Liver (tissue), 9 donors: ENCODE results near the gene ARHGEF10L. TPM values are rescaled to one million over a fixed set of nuclear protein-coding genes. Genes with fewer than 3 reads are reported as not detected.

Source experiments
- DNase-seq: peaks from one replicate; pipeline ENCODE4 v3.0.0-alpha.2; 2017; ENCODE audit warnings: low spot score
- H3K27ac ChIP-seq, 2 donors: one replicate each; pipeline ENCODE4 v1.7.0; 2013; ENCODE audit warnings: inconsistent platforms in 2 of 2, low read length in 2 of 2, control low read depth in 1 of 2, low read depth in 1 of 2, mild to moderate bottlenecking in 1 of 2
- H3K27me3 ChIP-seq, 4 donors: one replicate each; pipeline versions ENCODE4 v1.6.1 to v1.7.0; 2013; ENCODE audit warnings: low read length in 3 of 4, inconsistent platforms in 1 of 4, mild to moderate bottlenecking in 1 of 4, moderate library complexity in 1 of 4; ENCODE audit not compliant: control insufficient read depth in 4 of 4, insufficient read depth in 4 of 4
- H3K36me3 ChIP-seq, 4 donors: one replicate each; pipeline versions ENCODE4 v1.6.1 to v1.7.0; 2013; ENCODE audit warnings: low read length in 3 of 4, mild to moderate bottlenecking in 3 of 4, low read depth in 1 of 4, moderate library complexity in 1 of 4; ENCODE audit not compliant: control insufficient read depth in 4 of 4, insufficient read depth in 3 of 4
- H3K4me1 ChIP-seq, 4 donors: one replicate each; pipeline versions ENCODE4 v1.6.1 to v1.7.0; 2013; ENCODE audit warnings: low read length in 3 of 4, mild to moderate bottlenecking in 3 of 4, moderate library complexity in 1 of 4; ENCODE audit not compliant: control insufficient read depth in 4 of 4, insufficient read depth in 4 of 4
- H3K4me3 ChIP-seq, 3 donors: one replicate each; pipeline versions ENCODE4 v1.6.1 to v1.7.0; 2013; ENCODE audit warnings: low read length in 3 of 3, control low read depth in 1 of 3, low read depth in 1 of 3, mild to moderate bottlenecking in 1 of 3
- H3K9ac ChIP-seq, 2 donors: one replicate each; pipeline ENCODE4 v1.7.0; 2013; ENCODE audit warnings: low read length in 2 of 2, mild to moderate bottlenecking in 2 of 2, moderate library complexity in 2 of 2, control low read depth in 1 of 2, low read depth in 1 of 2
- H3K9me3 ChIP-seq, 4 donors: one replicate each; pipeline versions ENCODE4 v1.6.1 to v1.7.0; 2013; ENCODE audit warnings: low read length in 3 of 4; ENCODE audit not compliant: control insufficient read depth in 4 of 4
- EGR1 ChIP-seq, 2 donors: IDR thresholded peaks; 2 replicates each; pipeline ENCODE4 v1.6.1; 2016 to 2018; ENCODE audit warnings: antibody characterized with exemption in 2 of 2, low read depth in 2 of 2
- FOXA1 ChIP-seq: IDR thresholded peaks from 2 replicates; pipeline ENCODE4 v1.6.1; 2016; ENCODE audit warnings: antibody characterized with exemption
- FOXA2 ChIP-seq: IDR thresholded peaks from 2 replicates; pipeline ENCODE4 v1.6.1; 2016; ENCODE audit warnings: antibody characterized with exemption
- GABPA ChIP-seq, 2 donors: IDR thresholded peaks in 1 of 2; conservative IDR thresholded peaks in 1 of 2; 2 replicates each; pipeline ENCODE4 v1.6.1; 2016; ENCODE audit warnings: antibody characterized with exemption in 2 of 2, mild to moderate bottlenecking in 1 of 2, moderate library complexity in 1 of 2
- HNF4A ChIP-seq, 2 donors: conservative IDR thresholded peaks; 2 replicates each; pipeline ENCODE4 v1.6.1; 2016; ENCODE audit warnings: antibody characterized with exemption in 2 of 2, mild to moderate bottlenecking in 2 of 2
- JUND ChIP-seq, 2 donors: IDR thresholded peaks; 2 replicates each; pipeline ENCODE4 v1.6.1; 2016; ENCODE audit warnings: antibody characterized with exemption in 2 of 2
- MAX ChIP-seq: IDR thresholded peaks from 2 replicates; pipeline ENCODE4 v1.6.1; 2016; ENCODE audit warnings: antibody characterized with exemption
- NR2F2 ChIP-seq: IDR thresholded peaks from 2 replicates; pipeline ENCODE4 v1.6.1; 2016; ENCODE audit warnings: antibody characterized with exemption
- RXRA ChIP-seq, 2 donors: IDR thresholded peaks; 2 replicates each; pipeline ENCODE4 v1.6.1; 2017 to 2018; ENCODE audit warnings: antibody characterized with exemption in 2 of 2, mild to moderate bottlenecking in 1 of 2
- SP1 ChIP-seq: IDR thresholded peaks from 2 replicates; pipeline ENCODE4 v1.6.1; 2018; ENCODE audit warnings: antibody characterized with exemption, mild to moderate bottlenecking
- TAF1 ChIP-seq: conservative IDR thresholded peaks from 2 replicates; pipeline ENCODE4 v1.6.1; 2016; ENCODE audit warnings: antibody characterized with exemption, mild to moderate bottlenecking
- YY1 ChIP-seq: IDR thresholded peaks from 2 replicates; pipeline ENCODE4 v1.6.1; 2016; ENCODE audit warnings: antibody characterized with exemption, mild to moderate bottlenecking
- ZBTB33 ChIP-seq: IDR thresholded peaks from 2 replicates; pipeline ENCODE4 v1.6.1; 2016; ENCODE audit warnings: antibody characterized with exemption
- WGBS: extraction: QIAGEN DNeasy Blood & Tissue Kit; methylation state at CpG from one replicate; pipeline ENCODE4 v1.1.7; 2013; 5-methylcytosine and 5-hydroxymethylcytosine counted together
- polyA plus RNA-seq, 2 donors: library from polyadenylated mRNA; stranded (reverse) in 1 of 2; unstranded in 1 of 2; fragments of 200-250 nt in 1 of 2; fragments of >200 nt in 1 of 2; fragmentation: Nextera tagmentation in 1 of 2; extraction: Ambion mirVana in 1 of 2; gene quantifications; one replicate each; pipeline versions ENCODE4 v1.2.1 to v1.2.3, GENCODE V29; 2013 to 2015
- total RNA-seq, 2 donors: library from RNA; depleted of rRNA; stranded (reverse); fragments of >200 nt; gene quantifications; one replicate each; pipeline ENCODE4 v1.2.3, GENCODE V29; 2014
- TF ChIP-seq, protein P1 (sequence below): IDR thresholded peaks from 2 replicates; pipeline ENCODE4 v1.6.1; 2016; ENCODE audit warnings: antibody characterized with exemption
- TF ChIP-seq, protein P2 (sequence below): IDR thresholded peaks from 2 replicates; pipeline ENCODE4 v1.6.1; 2016; ENCODE audit warnings: antibody characterized with exemption, mild to moderate bottlenecking
- TF ChIP-seq, protein P3 (sequence below): fragments of 150-350 bp; IDR thresholded peaks from 2 replicates; pipeline ENCODE4 v1.5.1; 2017; ENCODE audit warnings: improper control_type of control experiment, low read depth, low read length; ENCODE audit not compliant: missing input control
- donor health status: healthy.
- donor health status: healthy.
- donor health status: healthy.
- donor health status: healthy.
- donor health status: healthy.

ARHGEF10L gene
- total and polyA plus RNA-seq, 4 donors, result 26.3 to 169 (median 57.5) TPM

- Histone ChIP-seq H3K9ac (no peak overlapping the region), H3K27ac (no peak overlapping the region), H3K27me3 (peaks cover 0 to 2% (median 0%) of the 10 kb centered on the region in 4 donors), H3K36me3 (no peaks in the 10 kb centered on the region), H3K4me3 (no peak overlapping the region), H3K9me3 (no peaks in the 10 kb centered on the region), H3K4me1 (no peaks in the 10 kb centered on the region)
- 89% methylated on average over 5 of the region's 5 CpGs for WGBS
- TF ChIP-seq FOXA1 (no peak), YY1 (no peak), TAF1 (no peak), MAX (no peak)
- no peak for DNase-seq
Observed at GRCh38 chr1:17719874-17720273, 180.4 kb downstream of the ARHGEF10L start.

GRCh38 chr1:17721444-17721843 is 181.9 kb downstream of the ARHGEF10L start:
- no peaks in the 10 kb centered on the region for H3K36me3 ChIP-seq
- peaks cover 0 to 2% (median 0%) of the 10 kb centered on the region in 4 donors for H3K27me3 ChIP-seq
- no peak overlapping the region for H3K27ac ChIP-seq
- H3K4me3 ChIP-seq, result no peak overlapping the region
- no peak for TF ChIP-seq YY1
- TF ChIP-seq FOXA1, result no peak
- no peak for TF ChIP-seq NR2F2
- TF ChIP-seq, protein P1, sequence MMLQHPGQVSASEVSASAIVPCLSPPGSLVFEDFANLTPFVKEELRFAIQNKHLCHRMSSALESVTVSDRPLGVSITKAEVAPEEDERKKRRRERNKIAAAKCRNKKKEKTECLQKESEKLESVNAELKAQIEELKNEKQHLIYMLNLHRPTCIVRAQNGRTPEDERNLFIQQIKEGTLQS, result no peak
- no peak for TF ChIP-seq FOXA2
- TF ChIP-seq RXRA (IDR thresholded peaks at IDR 0.05), result no peak
- TF ChIP-seq, protein P2, sequence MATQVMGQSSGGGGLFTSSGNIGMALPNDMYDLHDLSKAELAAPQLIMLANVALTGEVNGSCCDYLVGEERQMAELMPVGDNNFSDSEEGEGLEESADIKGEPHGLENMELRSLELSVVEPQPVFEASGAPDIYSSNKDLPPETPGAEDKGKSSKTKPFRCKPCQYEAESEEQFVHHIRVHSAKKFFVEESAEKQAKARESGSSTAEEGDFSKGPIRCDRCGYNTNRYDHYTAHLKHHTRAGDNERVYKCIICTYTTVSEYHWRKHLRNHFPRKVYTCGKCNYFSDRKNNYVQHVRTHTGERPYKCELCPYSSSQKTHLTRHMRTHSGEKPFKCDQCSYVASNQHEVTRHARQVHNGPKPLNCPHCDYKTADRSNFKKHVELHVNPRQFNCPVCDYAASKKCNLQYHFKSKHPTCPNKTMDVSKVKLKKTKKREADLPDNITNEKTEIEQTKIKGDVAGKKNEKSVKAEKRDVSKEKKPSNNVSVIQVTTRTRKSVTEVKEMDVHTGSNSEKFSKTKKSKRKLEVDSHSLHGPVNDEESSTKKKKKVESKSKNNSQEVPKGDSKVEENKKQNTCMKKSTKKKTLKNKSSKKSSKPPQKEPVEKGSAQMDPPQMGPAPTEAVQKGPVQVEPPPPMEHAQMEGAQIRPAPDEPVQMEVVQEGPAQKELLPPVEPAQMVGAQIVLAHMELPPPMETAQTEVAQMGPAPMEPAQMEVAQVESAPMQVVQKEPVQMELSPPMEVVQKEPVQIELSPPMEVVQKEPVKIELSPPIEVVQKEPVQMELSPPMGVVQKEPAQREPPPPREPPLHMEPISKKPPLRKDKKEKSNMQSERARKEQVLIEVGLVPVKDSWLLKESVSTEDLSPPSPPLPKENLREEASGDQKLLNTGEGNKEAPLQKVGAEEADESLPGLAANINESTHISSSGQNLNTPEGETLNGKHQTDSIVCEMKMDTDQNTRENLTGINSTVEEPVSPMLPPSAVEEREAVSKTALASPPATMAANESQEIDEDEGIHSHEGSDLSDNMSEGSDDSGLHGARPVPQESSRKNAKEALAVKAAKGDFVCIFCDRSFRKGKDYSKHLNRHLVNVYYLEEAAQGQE, result no peak
- TF ChIP-seq JUND (IDR thresholded peaks at IDR 0.05), result no peak
- TF ChIP-seq TAF1, result no peak
- TF ChIP-seq ZBTB33, result no peak
- no peak for DNase-seq
- WGBS, result 97% methylated on average over 2 of the region's 2 CpGs
- H3K9me3 ChIP-seq, result no peaks in the 10 kb centered on the region
- no peaks in the 10 kb centered on the region for H3K4me1 ChIP-seq
- no peak overlapping the region for H3K9ac ChIP-seq

- H3K9ac ChIP-seq, result no peak overlapping the region
- H3K27me3 ChIP-seq, result peaks cover 0 to 2% (median 0%) of the 10 kb centered on the region in 4 donors
- 51% methylated on average over 6 of the region's 6 CpGs for WGBS
- no peak for TF ChIP-seq GABPA (IDR thresholded peaks at IDR 0.05 in 1 of 2, conservative IDR thresholded peaks at IDR 0.05 in 1 of 2)
- no peak for TF ChIP-seq FOXA1
- TF ChIP-seq, protein P3, sequence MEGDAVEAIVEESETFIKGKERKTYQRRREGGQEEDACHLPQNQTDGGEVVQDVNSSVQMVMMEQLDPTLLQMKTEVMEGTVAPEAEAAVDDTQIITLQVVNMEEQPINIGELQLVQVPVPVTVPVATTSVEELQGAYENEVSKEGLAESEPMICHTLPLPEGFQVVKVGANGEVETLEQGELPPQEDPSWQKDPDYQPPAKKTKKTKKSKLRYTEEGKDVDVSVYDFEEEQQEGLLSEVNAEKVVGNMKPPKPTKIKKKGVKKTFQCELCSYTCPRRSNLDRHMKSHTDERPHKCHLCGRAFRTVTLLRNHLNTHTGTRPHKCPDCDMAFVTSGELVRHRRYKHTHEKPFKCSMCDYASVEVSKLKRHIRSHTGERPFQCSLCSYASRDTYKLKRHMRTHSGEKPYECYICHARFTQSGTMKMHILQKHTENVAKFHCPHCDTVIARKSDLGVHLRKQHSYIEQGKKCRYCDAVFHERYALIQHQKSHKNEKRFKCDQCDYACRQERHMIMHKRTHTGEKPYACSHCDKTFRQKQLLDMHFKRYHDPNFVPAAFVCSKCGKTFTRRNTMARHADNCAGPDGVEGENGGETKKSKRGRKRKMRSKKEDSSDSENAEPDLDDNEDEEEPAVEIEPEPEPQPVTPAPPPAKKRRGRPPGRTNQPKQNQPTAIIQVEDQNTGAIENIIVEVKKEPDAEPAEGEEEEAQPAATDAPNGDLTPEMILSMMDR, result no peak
- TF ChIP-seq HNF4A (conservative IDR thresholded peaks at IDR 0.05), result no peak
- no peak for TF ChIP-seq TAF1
- no peak for TF ChIP-seq EGR1 (IDR thresholded peaks at IDR 0.05; ENCODE audit: low read depth in 2 of 2)
- TF ChIP-seq RXRA (IDR thresholded peaks at IDR 0.05), result no peak
- TF ChIP-seq NR2F2, result no peak
- TF ChIP-seq FOXA2, result no peak
- TF ChIP-seq, protein P1, result no peak
- TF ChIP-seq SP1, result no peak
- TF ChIP-seq, protein P2, result no peak
Observed at GRCh38 chr1:17723684-17724083, 184.2 kb downstream of the ARHGEF10L start.

More at GRCh38 chr1:17723684-17724083, 184.2 kb downstream of the ARHGEF10L start:
- no peaks in the 10 kb centered on the region for H3K9me3 ChIP-seq
- H3K4me1 ChIP-seq, result no peaks in the 10 kb centered on the region
- H3K36me3 ChIP-seq, result no peaks in the 10 kb centered on the region
- H3K27ac ChIP-seq, result no peak overlapping the region
- no peak overlapping the region for H3K4me3 ChIP-seq
- DNase-seq, result no peak
